Sigmoid colon (tissue), 7 donors: ENCODE results near the gene KRT83. TPM values are rescaled to one million over a fixed set of nuclear protein-coding genes. Genes with fewer than 3 reads are reported as not detected.
A peak's percentile ranks its signal among the peaks of the same experiment; 100 is the strongest.

Experiments
- DNase-seq: peaks from one replicate; pipeline ENCODE4 v3.0.0-alpha.2; 2019
- H3K27ac ChIP-seq, 4 donors: fragments of 200-600 bp; sonication (generic); one replicate each; pipeline ENCODE4 v1.5.1; 2016 to 2019; ENCODE audit warnings: mild to moderate bottlenecking in 1 of 4
- H3K27me3 ChIP-seq, 3 donors: fragments of 200-600 bp; sonication (generic); one replicate each; pipeline ENCODE4 v1.5.1; 2019; ENCODE audit warnings: mild to moderate bottlenecking in 1 of 3
- H3K36me3 ChIP-seq, 4 donors: fragments of 200-600 bp; sonication (generic); one replicate each; pipeline ENCODE4 v1.5.1; 2016 to 2019
- H3K4me1 ChIP-seq, 4 donors: fragments of 200-600 bp; sonication (generic); one replicate each; pipeline ENCODE4 v1.5.1; 2017 to 2019
- H3K4me3 ChIP-seq, 4 donors: fragments of 200-600 bp; sonication (generic); one replicate each; pipeline ENCODE4 v1.5.1; 2017 to 2019; ENCODE audit warnings: mild to moderate bottlenecking in 2 of 4, moderate library complexity in 1 of 4
- H3K9me3 ChIP-seq, 4 donors: fragments of 200-600 bp in 3 of 4; sonication (generic) in 3 of 4; one replicate each; pipeline versions ENCODE4 v1.5.1 to v1.6.1; 2013 to 2019
- EP300 ChIP-seq, 4 donors: sonication (generic); formaldehyde crosslinking; IDR thresholded peaks; one replicate each; pipeline ENCODE4 v1.6.1; 2017; ENCODE audit warnings: antibody characterized with exemption in 4 of 4
- POLR2A ChIP-seq, 2 donors: fragments of 450-650 bp; IDR thresholded peaks; one replicate each; pipeline ENCODE4 v1.6.1; 2016; ENCODE audit warnings: antibody characterized with exemption in 2 of 2, mild to moderate bottlenecking in 2 of 2, moderate library complexity in 2 of 2
- POLR2AphosphoS5 ChIP-seq, 4 donors: sonication (generic); formaldehyde crosslinking; IDR thresholded peaks; one replicate each; pipeline ENCODE4 v1.6.1; 2017; ENCODE audit warnings: antibody characterized with exemption in 4 of 4
- WGBS, 2 donors: extraction: QIAGEN DNeasy Blood & Tissue Kit; methylation state at CpG; one replicate each; pipeline ENCODE4 v1.1.7; 2013; 5-methylcytosine and 5-hydroxymethylcytosine counted together
- intact Hi-C: fragments of 100-400 bp; cut with DNase I; formaldehyde crosslinking; loops from one replicate; pipeline ENCODE4 v1.15.1; 2023
- polyA plus RNA-seq, 3 donors: library from polyadenylated mRNA; stranded (reverse); fragments of 200-250 nt; gene quantifications; one replicate each; pipeline ENCODE4 v1.2.3, GENCODE V29; 2013
- total RNA-seq, 4 donors: library from RNA; depleted of rRNA; stranded (reverse); fragments of >200 nt; gene quantifications; one replicate each; pipeline ENCODE4 v1.1.0, GENCODE V29; 2016
- TF ChIP-seq, protein P1 (sequence below), 4 experiments: fragments of 450-650 bp in 3 of 4; fragments of 200-600 bp in 1 of 4; IDR thresholded peaks; one replicate each; pipeline ENCODE4 v1.5.1; 2016 to 2019; ENCODE audit warnings: antibody characterized with exemption in 4 of 4, mild to moderate bottlenecking in 3 of 4, moderate library complexity in 2 of 4
- donor health status: healthy with polysubstance abuse.
- donor health status: Bipolar disorder and iron deficiency.
- donor health status: healthy.

KRT83 gene
- total and polyA plus RNA-seq, 7 donors, result not detected

DNA sequence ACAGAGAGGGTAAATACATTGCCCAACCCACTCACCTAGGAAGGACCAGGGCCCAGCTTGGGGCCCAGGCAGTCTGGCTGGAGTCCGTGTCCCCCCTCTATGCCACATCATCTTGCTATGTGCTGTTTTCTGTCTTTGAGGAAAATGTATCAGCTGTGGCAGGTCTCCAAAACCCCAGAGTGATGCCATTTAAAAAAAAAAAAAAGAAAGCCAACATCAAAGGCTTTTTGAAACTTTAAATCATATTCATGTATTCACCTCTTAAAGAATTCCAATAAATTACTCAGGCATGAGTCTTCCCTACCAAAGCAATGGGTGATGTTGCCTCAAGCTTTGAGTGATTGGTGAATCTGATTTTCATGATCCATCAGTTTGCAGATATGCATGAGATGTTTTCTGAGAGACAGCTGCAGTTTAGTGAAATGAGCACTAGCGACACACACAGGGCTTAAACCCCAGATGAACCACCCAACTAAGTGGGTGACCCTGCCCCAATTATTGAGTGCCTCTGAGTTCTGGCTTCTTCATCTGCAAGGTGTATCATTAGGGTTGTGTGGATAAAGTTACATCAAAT lies 35.9 kb downstream of the KRT83 start:
- no peak for DNase-seq
- Histone ChIP-seq H3K9me3 (no peaks in the 10 kb centered on the region), H3K4me3 (no peak overlapping the region), H3K27me3 (no peaks in the 10 kb centered on the region), H3K27ac (no peak overlapping the region), H3K4me1 (peaks cover 0 to 14% (median 12%) of the 10 kb centered on the region in 4 donors), H3K36me3 (no peaks in the 10 kb centered on the region)
- intact Hi-C loops, result no loop called here
- TF ChIP-seq EP300 (IDR thresholded peaks at IDR 0.05) (no peak), POLR2AphosphoS5 (IDR thresholded peaks at IDR 0.05) (no peak), POLR2A (IDR thresholded peaks at IDR 0.05) (no peak)
- TF ChIP-seq, protein P1, sequence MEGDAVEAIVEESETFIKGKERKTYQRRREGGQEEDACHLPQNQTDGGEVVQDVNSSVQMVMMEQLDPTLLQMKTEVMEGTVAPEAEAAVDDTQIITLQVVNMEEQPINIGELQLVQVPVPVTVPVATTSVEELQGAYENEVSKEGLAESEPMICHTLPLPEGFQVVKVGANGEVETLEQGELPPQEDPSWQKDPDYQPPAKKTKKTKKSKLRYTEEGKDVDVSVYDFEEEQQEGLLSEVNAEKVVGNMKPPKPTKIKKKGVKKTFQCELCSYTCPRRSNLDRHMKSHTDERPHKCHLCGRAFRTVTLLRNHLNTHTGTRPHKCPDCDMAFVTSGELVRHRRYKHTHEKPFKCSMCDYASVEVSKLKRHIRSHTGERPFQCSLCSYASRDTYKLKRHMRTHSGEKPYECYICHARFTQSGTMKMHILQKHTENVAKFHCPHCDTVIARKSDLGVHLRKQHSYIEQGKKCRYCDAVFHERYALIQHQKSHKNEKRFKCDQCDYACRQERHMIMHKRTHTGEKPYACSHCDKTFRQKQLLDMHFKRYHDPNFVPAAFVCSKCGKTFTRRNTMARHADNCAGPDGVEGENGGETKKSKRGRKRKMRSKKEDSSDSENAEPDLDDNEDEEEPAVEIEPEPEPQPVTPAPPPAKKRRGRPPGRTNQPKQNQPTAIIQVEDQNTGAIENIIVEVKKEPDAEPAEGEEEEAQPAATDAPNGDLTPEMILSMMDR (IDR thresholded peaks at IDR 0.05), result no peak
- 93 to 95% methylated on average over 2 of the region's 2 CpGs for WGBS, 2 donors

DNA sequence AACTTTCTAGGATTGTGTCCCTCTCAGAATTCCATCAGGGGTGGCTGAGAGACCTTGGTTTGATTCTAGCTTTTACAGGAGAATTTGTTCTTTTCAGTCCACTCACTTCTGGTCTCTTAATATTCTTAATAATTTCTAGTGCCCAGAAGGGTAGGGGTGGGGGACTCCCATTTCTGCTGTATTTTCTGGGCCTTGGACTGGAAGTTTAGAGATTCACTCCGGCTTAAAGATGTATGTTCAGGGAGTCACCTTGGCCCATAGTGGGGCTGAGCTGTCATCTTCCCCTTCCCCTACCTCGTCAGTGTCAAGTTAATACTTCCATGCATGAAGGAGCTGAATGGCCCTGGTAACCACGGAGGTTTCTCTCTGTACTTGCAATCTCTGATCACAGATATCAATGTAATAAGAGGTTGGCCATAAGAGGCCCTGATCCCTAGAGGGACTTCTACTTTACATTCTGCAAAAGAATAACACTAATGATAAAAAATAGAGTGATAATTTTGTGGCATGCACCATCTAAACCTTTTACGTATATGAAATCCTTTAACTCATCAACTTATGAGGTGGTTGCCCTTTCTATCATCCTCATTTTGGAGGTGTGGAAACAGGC lies 36.5 kb downstream of the KRT83 start:
- TF ChIP-seq, protein P1 (IDR thresholded peaks at IDR 0.05), result no peak
- TF ChIP-seq POLR2AphosphoS5 (IDR thresholded peaks at IDR 0.05) (no peak), POLR2A (IDR thresholded peaks at IDR 0.05) (no peak), EP300 (IDR thresholded peaks at IDR 0.05) (no peak)
- WGBS, 2 donors, result 79 to 84% methylated on average over 4 of the region's 4 CpGs
- H3K36me3 ChIP-seq, result no peaks in the 10 kb centered on the region
- H3K9me3 ChIP-seq, result no peaks in the 10 kb centered on the region
- intact Hi-C loops, result no loop called here
- peaks cover 0 to 20% (median 18%) of the 10 kb centered on the region in 4 donors for H3K4me1 ChIP-seq
- H3K27ac ChIP-seq, result no peak overlapping the region
- no peak for DNase-seq
- H3K27me3 ChIP-seq, result no peaks in the 10 kb centered on the region
- no peak overlapping the region for H3K4me3 ChIP-seq

DNA sequence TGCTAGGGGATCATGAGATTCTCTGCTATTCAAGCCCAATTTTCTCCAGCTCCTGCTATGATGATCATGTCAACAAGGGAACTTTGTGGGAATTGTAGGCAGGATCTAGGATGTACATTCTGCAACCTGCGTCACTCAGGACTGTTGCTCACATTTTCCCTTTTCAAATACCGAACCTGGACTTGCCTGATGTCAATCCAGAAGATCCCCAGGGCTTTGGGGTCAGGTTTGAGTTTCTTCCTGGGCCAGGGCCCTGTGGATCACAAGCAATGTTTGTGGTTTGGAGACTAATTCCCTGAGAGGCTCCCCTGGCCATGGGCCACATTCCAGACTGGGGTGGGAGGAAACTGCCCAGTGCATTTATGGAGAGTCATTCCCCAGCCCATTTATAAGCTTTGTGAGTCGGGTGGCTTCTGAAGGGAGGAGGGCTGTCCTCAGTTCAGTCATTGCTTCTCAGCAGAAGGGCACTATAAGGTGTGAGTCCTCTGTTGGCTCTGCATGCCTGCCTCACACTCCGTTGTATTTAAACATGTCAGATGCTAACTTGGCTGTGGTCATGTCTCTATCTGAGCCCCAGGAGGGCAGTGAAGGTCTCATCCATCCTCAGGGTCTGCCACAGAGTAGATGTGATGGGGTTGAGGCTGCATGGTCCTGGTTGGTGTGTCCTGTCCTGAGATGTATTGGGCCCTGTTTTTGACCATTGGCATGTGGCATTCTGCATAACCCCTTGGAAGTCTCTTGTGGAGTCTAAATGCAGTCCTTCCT lies 40.2 kb downstream of the KRT83 start:
- H3K27ac ChIP-seq, result peak overlapping the region; percentile 84 to 95 (median 86)
- intact Hi-C loops, result no loop called here
- no peak overlapping the region for H3K4me3 ChIP-seq
- H3K27me3 ChIP-seq, result no peaks in the 10 kb centered on the region
- TF ChIP-seq POLR2AphosphoS5 (IDR thresholded peaks at IDR 0.05), result peak in 2 of 4 donors; percentile 6 to 39
- TF ChIP-seq EP300 (IDR thresholded peaks at IDR 0.05), result peak; percentile 11 to 56 (median 46)
- TF ChIP-seq, protein P1 (IDR thresholded peaks at IDR 0.05), result no peak
- DNase-seq, result peak; percentile 85
- H3K4me1 ChIP-seq, result peaks cover 0 to 34% (median 32%) of the 10 kb centered on the region in 4 donors
- no peaks in the 10 kb centered on the region for H3K9me3 ChIP-seq
- whole genome bisulfite sequencing, 2 donors, result 41 to 58% methylated on average over 4 of the region's 4 CpGs
- H3K36me3 ChIP-seq, result no peaks in the 10 kb centered on the region

DNA sequence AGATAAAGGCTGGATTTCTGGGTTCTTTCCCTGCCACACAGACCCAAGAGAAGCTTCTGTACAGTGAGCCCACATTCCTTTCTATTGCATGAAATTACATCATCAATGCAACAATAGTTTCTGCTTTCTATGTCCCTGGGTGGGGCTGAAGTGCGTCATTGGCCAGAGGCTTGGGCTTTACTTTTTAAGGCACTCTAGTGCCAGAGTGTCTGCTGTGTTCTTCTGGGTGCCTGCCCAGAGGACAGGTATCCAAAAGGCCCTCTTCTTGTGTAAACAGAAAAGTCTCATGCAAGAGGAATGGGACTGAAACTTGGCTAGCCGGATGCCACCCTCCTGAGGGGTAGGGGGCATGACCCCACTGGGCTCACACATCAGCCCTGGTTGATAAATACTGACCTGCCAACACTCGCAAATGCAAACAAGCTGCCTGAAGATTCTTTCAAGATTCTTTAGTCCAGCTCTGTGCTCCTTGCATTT lies 40.8 kb downstream of the KRT83 start:
- Histone ChIP-seq H3K4me1 (peaks cover 0 to 34% (median 32%) of the 10 kb centered on the region in 4 donors), H3K9me3 (no peaks in the 10 kb centered on the region), H3K4me3 (no peak overlapping the region), H3K36me3 (no peaks in the 10 kb centered on the region), H3K27ac (peak overlapping the region; percentile 84 to 95 (median 86)), H3K27me3 (no peaks in the 10 kb centered on the region)
- intact Hi-C loops, result no loop called here
- TF ChIP-seq POLR2A (IDR thresholded peaks at IDR 0.05) (no peak), EP300 (IDR thresholded peaks at IDR 0.05) (peak; percentile 89 to 98 (median 96)), POLR2AphosphoS5 (IDR thresholded peaks at IDR 0.05) (peak in 3 of 4 donors; percentile 58 to 81 (median 72))
- 40 to 63% methylated on average over 3 of the region's 3 CpGs for WGBS, 2 donors
- peak; percentile 94 for DNase-seq
